Measurements from ENCODE around the gene TMTC1.

The TMTC1 gene

GRCh38 chr12:29610473-29611170, 173.1 kb downstream of the TMTC1 start:
- DNase-seq, result no peak

- DNase-seq, result no peak
Measured at GRCh38 chr12:29609431-29610215, 174.1 kb downstream of the TMTC1 start.

GRCh38 chr12:29608581-29608980, 175.2 kb downstream of the TMTC1 start:
- no peak for DNase-seq

- no peak for DNase-seq
Measured at GRCh38 chr12:29599381-29599780, 184.4 kb downstream of the TMTC1 start.

GRCh38 chr12:29595071-29595755, 188.5 kb downstream of the TMTC1 start:
- no peak for DNase-seq

- no peak for DNase-seq
Measured at GRCh38 chr12:29593001-29593400, 190.7 kb downstream of the TMTC1 start.

- no peak for DNase-seq
Measured at GRCh38 chr12:29591140-29592020, 192.4 kb downstream of the TMTC1 start.

- no peak for DNase-seq
Measured at GRCh38 chr12:29589851-29590250, 193.9 kb downstream of the TMTC1 start.

- no peak for DNase-seq
Measured at GRCh38 chr12:29589286-29589820, 194.4 kb downstream of the TMTC1 start.

- no peak for DNase-seq
Measured at GRCh38 chr12:29582677-29583272, 201.0 kb downstream of the TMTC1 start.

- DNase-seq, result no peak
Measured at GRCh38 chr12:29582146-29582545, 201.6 kb downstream of the TMTC1 start.

GRCh38 chr12:29581631-29582030, 202.1 kb downstream of the TMTC1 start:
- DNase-seq, result no peak

GRCh38 chr12:29580971-29581370, 202.8 kb downstream of the TMTC1 start:
- no peak for DNase-seq

GRCh38 chr12:29578731-29579130, 205.0 kb downstream of the TMTC1 start:
- DNase-seq, result no peak

GRCh38 chr12:29578070-29578469, 205.7 kb downstream of the TMTC1 start:
- DNase-seq, result no peak

- DNase-seq, result no peak
Measured at GRCh38 chr12:29574500-29574899, 209.2 kb downstream of the TMTC1 start.

GRCh38 chr12:29572938-29573337, 210.8 kb downstream of the TMTC1 start:
- no peak for DNase-seq

GRCh38 chr12:29572464-29572863, 211.3 kb downstream of the TMTC1 start:
- DNase-seq, result no peak

GRCh38 chr12:29569132-29569757, 214.5 kb downstream of the TMTC1 start:
- DNase-seq, result no peak

- no peak for DNase-seq
Measured at GRCh38 chr12:29566441-29566840, 217.3 kb downstream of the TMTC1 start.

GRCh38 chr12:29565727-29566126, 218.0 kb downstream of the TMTC1 start:
- DNase-seq, result no peak

GRCh38 chr12:29564925-29565324, 218.8 kb downstream of the TMTC1 start:
- DNase-seq, result no peak

All from activated naive CD4-positive, alpha-beta T cell treated with Interleukin-2 at 50 U/mL for 16 hours (primary cell).